ENCODE data around the gene NT5DC4.
"Not testable (repeated sequence)": the region's sequence is repeated elsewhere in the genome, so short reads cannot be mapped to it uniquely, and the experiment has no call there.

NT5DC4 gene

GRCh38 chr2:112699984-112700667 is 20.7 kb upstream of the NT5DC4 start:
- no peak for DNase-seq (ENCODE audit: low read depth in 1 of 2, low spot score in 1 of 2)

- no peak for DNase-seq (ENCODE audit: low read depth in 1 of 2, low spot score in 1 of 2)
Measured at GRCh38 chr2:112701052-112701451, 19.8 kb upstream of the NT5DC4 start.

- no peak for DNase-seq (ENCODE audit: low read depth in 1 of 2, low spot score in 1 of 2)
Measured at GRCh38 chr2:112703684-112704083, 17.1 kb upstream of the NT5DC4 start.

GRCh38 chr2:112705575-112705974 is 15.2 kb upstream of the NT5DC4 start:
- no peak for DNase-seq (ENCODE audit: low read depth in 1 of 2, low spot score in 1 of 2)

GRCh38 chr2:112706170-112706664 is 14.6 kb upstream of the NT5DC4 start:
- DNase-seq (ENCODE audit: low read depth in 1 of 2, low spot score in 1 of 2): no peak

GRCh38 chr2:112706947-112707346 is 13.9 kb upstream of the NT5DC4 start:
- DNase-seq (ENCODE audit: low read depth in 1 of 2, low spot score in 1 of 2): not testable (repeated sequence)

GRCh38 chr2:112708968-112709367 is 11.9 kb upstream of the NT5DC4 start:
- no peak for DNase-seq (ENCODE audit: low read depth in 1 of 2, low spot score in 1 of 2)

GRCh38 chr2:112709703-112710102 is 11.1 kb upstream of the NT5DC4 start:
- no peak for DNase-seq (ENCODE audit: low read depth in 1 of 2, low spot score in 1 of 2)

- no peak for DNase-seq (ENCODE audit: low read depth in 1 of 2, low spot score in 1 of 2)
Measured at GRCh38 chr2:112710956-112711750, 9.7 kb upstream of the NT5DC4 start.

- no peak for DNase-seq (ENCODE audit: low read depth in 1 of 2, low spot score in 1 of 2)
Measured at GRCh38 chr2:112712465-112712864, 8.4 kb upstream of the NT5DC4 start.

- DNase-seq (ENCODE audit: low read depth in 1 of 2, low spot score in 1 of 2): peak in 1 of 2 donors; percentile 20
Measured at GRCh38 chr2:112712903-112713584, 7.8 kb upstream of the NT5DC4 start.

- DNase-seq (ENCODE audit: low read depth in 1 of 2, low spot score in 1 of 2): no peak
Measured at GRCh38 chr2:112713585-112713925, 7.3 kb upstream of the NT5DC4 start.

- DNase-seq (ENCODE audit: low read depth in 1 of 2, low spot score in 1 of 2): no peak
Measured at GRCh38 chr2:112713926-112714325, 6.9 kb upstream of the NT5DC4 start.

GRCh38 chr2:112714331-112714730 is 6.5 kb upstream of the NT5DC4 start:
- no peak for DNase-seq (ENCODE audit: low read depth in 1 of 2, low spot score in 1 of 2)

- DNase-seq (ENCODE audit: low read depth in 1 of 2, low spot score in 1 of 2): no peak
Measured at GRCh38 chr2:112714836-112715631, 5.8 kb upstream of the NT5DC4 start.

GRCh38 chr2:112716094-112716493 is 4.7 kb upstream of the NT5DC4 start:
- DNase-seq (ENCODE audit: low read depth in 1 of 2, low spot score in 1 of 2): not testable (repeated sequence)

- not testable (repeated sequence) for DNase-seq (ENCODE audit: low read depth in 1 of 2, low spot score in 1 of 2)
Measured at GRCh38 chr2:112716826-112717352, 3.9 kb upstream of the NT5DC4 start.

GRCh38 chr2:112718863-112719370 is 1.9 kb upstream of the NT5DC4 start:
- DNase-seq (ENCODE audit: low read depth in 1 of 2, low spot score in 1 of 2): no peak

- no peak for DNase-seq (ENCODE audit: low read depth in 1 of 2, low spot score in 1 of 2)
Measured at GRCh38 chr2:112721819-112722522, 1.2 kb downstream of the NT5DC4 start.

Data from stimulated activated CD4-positive, alpha-beta T cell treated with anti-CD3 and anti-CD28 coated beads, Interleukin-15, amount 100 ng/mL, for 1 hour (primary cell).